HG03520 (cell line): ENCODE results near the gene TEAD1.

ENCODE experiments used
- ATAC-seq: cut with Tn5 transposase; IDR thresholded peaks from one replicate; pipeline ENCODE4 v1.9.1; 2021; ENCODE audit warnings: mild to moderate bottlenecking, moderate library complexity; ENCODE audit not compliant: unreplicated experiment

TEAD1 gene

GRCh38 chr11:12829540-12830314, 155.5 kb downstream of the TEAD1 start:
- no peak for ATAC-seq

- ATAC-seq = no peak
Measured at GRCh38 chr11:12831471-12832202, 157.4 kb downstream of the TEAD1 start.

- ATAC-seq = no peak
Measured at GRCh38 chr11:12832480-12833224, 158.4 kb downstream of the TEAD1 start.

GRCh38 chr11:12834166-12834565, 159.9 kb downstream of the TEAD1 start:
- no peak for ATAC-seq

- no peak for ATAC-seq
Measured at GRCh38 chr11:12834630-12835029, 160.4 kb downstream of the TEAD1 start.

- no peak for ATAC-seq
Measured at GRCh38 chr11:12835286-12835685, 161.1 kb downstream of the TEAD1 start.

- ATAC-seq = no peak
Measured at GRCh38 chr11:12838463-12839123, 164.4 kb downstream of the TEAD1 start.

GRCh38 chr11:12840871-12841660, 166.8 kb downstream of the TEAD1 start:
- no peak for ATAC-seq

- ATAC-seq = no peak
Measured at GRCh38 chr11:12841946-12842630, 167.9 kb downstream of the TEAD1 start.

- ATAC-seq = no peak
Measured at GRCh38 chr11:12842933-12843636, 168.9 kb downstream of the TEAD1 start.

- no peak for ATAC-seq
Measured at GRCh38 chr11:12845163-12845562, 170.9 kb downstream of the TEAD1 start.

- no peak for ATAC-seq
Measured at GRCh38 chr11:12845739-12846358, 171.6 kb downstream of the TEAD1 start.

GRCh38 chr11:12846786-12847615, 172.8 kb downstream of the TEAD1 start:
- no peak for ATAC-seq

GRCh38 chr11:12848413-12848812, 174.2 kb downstream of the TEAD1 start:
- no peak for ATAC-seq

- ATAC-seq = no peak
Measured at GRCh38 chr11:12853325-12853651, 179.1 kb downstream of the TEAD1 start.

- ATAC-seq = no peak
Measured at GRCh38 chr11:12853652-12854296, 179.6 kb downstream of the TEAD1 start.

- ATAC-seq = no peak
Measured at GRCh38 chr11:12854297-12854661, 180.1 kb downstream of the TEAD1 start.
